Tibial nerve (tissue), 4 donors: ENCODE measurements around the gene PTPRM.

ENCODE experiments used
- CTCF ChIP-seq, 5 experiments: fragments of 200-600 bp in 3 of 5; fragments of 450-650 bp in 2 of 5; sonication (generic) in 3 of 5; IDR thresholded peaks; one replicate each; pipeline ENCODE4 v1.5.1; 2016 to 2019; ENCODE audit warnings: antibody characterized with exemption in 5 of 5, mild to moderate bottlenecking in 3 of 5, moderate library complexity in 2 of 5
- EP300 ChIP-seq, 2 donors: sonication (generic); formaldehyde crosslinking; IDR thresholded peaks; one replicate each; pipeline ENCODE4 v1.6.1; 2017; ENCODE audit warnings: antibody characterized with exemption in 2 of 2, mild to moderate bottlenecking in 1 of 2
- POLR2A ChIP-seq, 2 donors: fragments of 450-650 bp; IDR thresholded peaks; one replicate each; pipeline ENCODE4 v1.6.1; 2017; ENCODE audit warnings: antibody characterized with exemption in 2 of 2, mild to moderate bottlenecking in 2 of 2, moderate library complexity in 2 of 2

DNA sequence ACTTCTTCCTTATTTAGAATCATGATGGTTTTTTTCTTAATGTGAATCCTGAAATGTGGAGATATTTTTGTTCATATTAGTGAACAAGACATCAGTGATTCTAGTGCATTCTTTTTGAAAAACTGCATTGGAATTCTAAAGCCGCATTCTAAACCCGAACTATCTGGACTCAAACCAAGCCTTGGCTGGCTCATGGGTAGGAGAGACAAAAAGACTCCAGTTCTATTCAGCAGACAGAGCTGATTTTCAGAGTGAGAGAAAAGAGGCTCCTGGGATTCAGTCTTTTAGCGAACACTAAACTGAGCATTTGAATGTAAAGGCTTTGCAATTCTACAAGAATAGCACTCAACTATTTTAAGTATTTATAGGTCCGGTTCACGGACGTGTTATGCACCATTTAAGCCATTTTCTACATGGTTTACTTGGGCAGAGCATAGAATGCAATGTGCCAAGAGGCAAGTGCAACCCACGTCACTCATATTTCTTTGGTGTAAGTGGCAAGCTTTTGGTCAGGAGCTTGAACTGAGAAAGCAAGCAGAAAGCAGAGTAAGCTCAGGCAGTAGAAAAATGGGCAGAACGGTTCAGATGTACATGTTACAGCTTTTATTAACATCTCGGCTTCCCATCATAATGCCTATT, 814.8 kb downstream of the PTPRM start:
- TF ChIP-seq CTCF (IDR thresholded peaks at IDR 0.05): no peak
- no peak for TF ChIP-seq POLR2A (IDR thresholded peaks at IDR 0.05)
- no peak for TF ChIP-seq EP300 (IDR thresholded peaks at IDR 0.05)
